M059J (cell line): ENCODE results near the gene NFATC2. TPM values are rescaled to one million over a fixed set of nuclear protein-coding genes. Genes with fewer than 3 reads are reported as not detected.
"Not testable (repeated sequence)": the region's sequence is repeated elsewhere in the genome, so short reads cannot be mapped to it uniquely, and the experiment has no call there.

Source experiments
- DNase-seq: peaks from one replicate; pipeline ENCODE4 v3.0.0-alpha.2; 2012; ENCODE audit warnings: low read depth
- total RNA-seq: library from RNA; depleted of rRNA; stranded (reverse); fragments of >200 nt; shearing (Covaris generic); gene quantifications from 2 replicates; pipeline ENCODE4 v1.2.3, GENCODE V29; 2014

NFATC2 gene
- total RNA-seq, 1 experiment from 2014 or later = 0.25 TPM

- not testable (repeated sequence) for DNase-seq
Measured at GRCh38 chr20:51568533-51568932, 26.0 kb upstream of the NFATC2 start.

DNA sequence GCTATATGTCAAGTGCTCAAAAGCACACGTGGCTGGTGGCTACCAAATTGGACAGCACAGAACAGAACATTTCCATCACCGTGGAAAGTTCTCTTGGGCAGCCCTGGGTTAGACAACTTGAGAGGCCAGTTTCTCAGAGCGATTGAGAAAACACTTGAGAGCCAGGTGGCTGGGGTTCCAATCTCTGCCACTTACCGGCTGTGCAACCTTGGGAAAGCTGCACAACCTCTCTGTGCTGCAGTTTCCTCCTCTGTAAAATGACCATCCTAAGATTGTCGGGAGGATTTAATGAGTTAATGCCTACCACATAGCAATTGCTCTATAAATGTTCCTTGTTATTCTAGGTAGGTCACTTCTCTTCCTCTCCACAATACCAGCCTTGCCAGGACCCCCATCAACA, 25.1 kb upstream of the NFATC2 start:
- no peak for DNase-seq

DNA sequence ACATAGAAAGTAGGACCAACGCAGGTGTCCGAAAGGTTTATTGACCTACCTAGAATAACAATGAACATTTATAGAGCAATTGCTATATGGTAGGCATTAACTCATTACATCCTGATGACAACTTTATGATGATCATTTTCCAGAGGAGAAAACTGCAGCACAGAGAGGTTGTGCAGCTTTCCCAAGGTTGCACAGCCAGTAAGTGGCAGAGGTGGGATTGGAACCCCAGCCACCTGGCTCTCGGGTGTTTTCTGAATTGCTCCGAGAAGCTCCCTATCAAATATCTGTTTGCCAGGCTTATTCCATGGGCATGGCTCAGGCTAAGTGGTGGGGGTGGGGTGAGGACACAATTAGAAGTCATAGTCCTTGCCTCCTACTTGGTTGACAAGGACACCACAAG, 24.1 kb upstream of the NFATC2 start:
- DNase-seq = no peak

DNA sequence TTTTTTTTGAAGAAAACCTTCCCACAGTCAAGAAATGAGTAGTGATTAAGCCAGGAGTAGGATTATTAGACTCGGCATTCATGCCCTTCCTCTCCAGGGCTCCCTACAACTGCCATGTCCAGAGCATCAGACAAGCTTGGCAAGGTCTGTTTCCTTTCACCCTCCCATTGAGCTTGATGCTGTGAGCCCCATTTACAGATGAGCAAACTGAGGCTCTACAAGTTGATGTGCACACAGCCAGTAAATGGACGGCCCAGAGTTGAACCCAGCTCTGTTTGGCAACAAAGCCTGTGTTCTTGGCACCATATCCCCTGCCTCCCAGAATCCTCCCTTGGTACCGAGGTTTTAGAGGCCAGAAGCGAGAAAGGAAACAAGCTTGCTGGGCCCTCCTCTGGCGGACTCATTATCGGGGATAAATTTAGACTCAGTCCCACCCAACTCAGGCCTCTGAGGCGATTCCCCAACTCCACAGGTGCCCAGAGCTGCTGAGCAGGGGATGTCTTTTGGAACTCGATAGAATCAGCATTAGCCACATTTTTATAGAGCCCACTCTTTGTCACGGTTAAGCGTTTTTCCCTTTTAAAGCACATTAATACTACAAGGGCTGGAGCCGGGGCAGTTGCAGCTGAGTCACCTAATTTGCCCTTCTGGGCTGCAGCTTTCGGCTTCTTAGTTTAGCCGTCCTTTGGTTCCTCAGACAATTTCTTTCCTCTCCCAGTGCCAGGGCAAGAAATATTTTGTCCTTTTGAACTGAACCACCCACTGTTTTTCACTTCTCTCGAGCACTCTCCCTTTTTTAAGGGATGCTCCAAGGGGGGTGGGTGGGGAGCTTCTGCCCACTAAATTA, 23.0 kb upstream of the NFATC2 start:
- peak; percentile 86 for DNase-seq

DNA sequence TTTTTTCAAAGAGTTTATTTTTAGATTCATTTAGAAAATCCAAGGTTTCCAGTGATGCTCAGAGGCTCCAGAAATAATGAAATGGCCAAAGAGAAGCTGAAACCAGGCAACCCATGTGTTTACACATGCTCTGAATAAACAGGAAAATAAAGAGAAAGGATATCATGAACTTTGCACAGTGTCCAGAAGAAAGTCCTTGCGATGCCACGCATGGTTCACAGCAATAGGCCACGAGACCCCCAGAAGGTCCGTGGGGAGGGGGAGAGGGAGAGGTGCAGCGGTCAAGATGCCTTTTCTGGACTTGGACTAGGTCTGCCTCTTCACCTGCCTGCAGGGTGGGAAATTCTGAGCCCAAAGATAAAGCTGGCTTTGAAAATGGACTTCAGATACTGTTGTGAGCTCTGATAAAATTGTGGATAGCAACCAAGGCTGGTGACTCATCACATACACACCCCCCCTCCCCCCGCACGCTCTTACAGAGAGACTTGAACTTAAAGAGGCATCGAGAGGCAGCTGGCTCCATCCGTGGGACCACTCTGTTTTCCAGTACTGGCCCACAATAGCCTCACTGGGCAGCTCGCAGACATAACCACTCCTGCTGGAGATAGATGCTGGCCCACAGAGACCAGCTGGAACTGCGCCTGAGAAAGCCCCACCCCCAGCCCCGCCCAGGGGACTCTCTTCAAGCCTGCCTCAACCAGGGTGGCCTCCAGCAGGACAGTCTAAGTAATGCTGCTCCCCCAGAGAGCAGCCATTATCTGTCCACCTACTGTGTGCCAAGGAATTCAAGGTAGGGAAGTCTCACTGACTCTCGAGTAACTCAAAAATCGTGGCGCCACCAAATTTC, 21.2 kb upstream of the NFATC2 start:
- DNase-seq = peak; percentile 96

- no peak for DNase-seq
Measured at GRCh38 chr20:51563174-51563485, 20.6 kb upstream of the NFATC2 start.

- DNase-seq = peak; percentile 99
Measured at GRCh38 chr20:51562332-51563173, 20.0 kb upstream of the NFATC2 start.

GRCh38 chr20:51562027-51562331, 19.5 kb upstream of the NFATC2 start:
- no peak for DNase-seq

- peak; percentile 47 for DNase-seq
Measured at GRCh38 chr20:51560550-51561307, 18.2 kb upstream of the NFATC2 start.

DNA sequence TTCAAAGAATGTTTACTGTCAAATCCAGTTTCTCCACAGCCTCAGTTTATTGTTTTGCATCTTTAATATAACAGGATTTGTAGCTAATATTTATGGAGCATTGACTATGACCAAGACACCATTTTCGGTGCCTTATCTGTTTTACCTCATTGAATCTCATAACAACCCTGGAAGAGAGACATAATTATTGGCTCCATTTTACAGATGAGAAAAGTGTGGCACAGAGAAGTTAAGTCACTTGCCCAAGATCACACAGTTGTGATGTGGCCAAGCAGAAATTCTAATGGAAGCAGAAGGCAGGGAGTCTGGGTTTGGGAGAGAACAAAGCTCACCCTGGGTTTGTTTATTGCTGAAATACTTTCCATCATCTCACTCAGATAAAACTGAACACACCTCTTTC, 17.5 kb upstream of the NFATC2 start:
- no peak for DNase-seq

- peak; percentile 87 for DNase-seq
Measured at GRCh38 chr20:51554538-51555165, 12.1 kb upstream of the NFATC2 start.

DNA sequence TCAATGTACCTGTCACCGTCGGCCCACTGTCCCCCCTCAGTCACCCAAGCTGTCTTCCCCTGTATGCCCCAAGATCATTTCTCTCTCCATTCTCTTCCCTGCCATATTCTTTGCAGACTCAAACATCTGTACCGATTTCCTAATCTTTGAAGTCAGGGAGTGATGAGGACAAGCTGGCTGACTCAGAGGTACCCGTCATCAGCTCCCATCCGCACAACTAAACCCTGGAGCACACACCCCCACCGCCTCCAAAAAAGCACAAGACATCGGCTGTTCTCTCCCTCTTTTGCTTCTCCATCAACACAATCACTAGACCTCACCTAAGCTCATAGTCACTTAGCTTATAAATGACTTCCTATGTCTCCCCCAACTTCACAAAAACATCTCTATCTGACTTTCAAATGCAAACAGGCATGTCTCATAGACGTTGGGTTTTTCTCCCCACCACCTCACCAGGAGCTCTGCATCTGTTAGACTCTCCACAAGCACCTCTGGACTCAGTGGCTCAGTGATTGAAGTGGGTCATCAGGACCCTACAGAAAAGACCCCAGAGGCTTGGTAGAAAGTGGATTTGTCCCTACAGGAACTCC, 11.5 kb upstream of the NFATC2 start:
- no peak for DNase-seq

- no peak for DNase-seq
Measured at GRCh38 chr20:51551186-51551585, 8.7 kb upstream of the NFATC2 start.

DNA sequence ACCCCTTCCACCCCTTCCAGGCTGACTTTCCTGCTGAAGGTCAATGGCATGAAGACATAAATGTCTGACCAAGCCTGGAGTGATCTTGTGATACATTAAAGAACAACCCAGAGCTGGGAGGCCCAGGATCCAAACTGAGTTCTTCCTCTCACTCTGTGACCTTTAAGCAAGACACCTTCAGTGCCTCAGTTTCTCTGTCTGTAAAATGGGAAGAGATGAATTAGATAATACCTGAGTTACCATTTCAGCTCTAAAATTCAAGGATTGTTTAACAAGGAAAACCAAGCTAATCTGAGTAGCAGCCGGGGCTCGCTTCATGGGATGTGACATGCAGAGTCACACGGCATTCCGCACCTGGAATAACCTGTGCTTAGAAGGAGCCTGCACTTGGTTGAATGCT, 7.0 kb upstream of the NFATC2 start:
- no peak for DNase-seq

GRCh38 chr20:51547951-51548350, 5.4 kb upstream of the NFATC2 start:
- no peak for DNase-seq

DNA sequence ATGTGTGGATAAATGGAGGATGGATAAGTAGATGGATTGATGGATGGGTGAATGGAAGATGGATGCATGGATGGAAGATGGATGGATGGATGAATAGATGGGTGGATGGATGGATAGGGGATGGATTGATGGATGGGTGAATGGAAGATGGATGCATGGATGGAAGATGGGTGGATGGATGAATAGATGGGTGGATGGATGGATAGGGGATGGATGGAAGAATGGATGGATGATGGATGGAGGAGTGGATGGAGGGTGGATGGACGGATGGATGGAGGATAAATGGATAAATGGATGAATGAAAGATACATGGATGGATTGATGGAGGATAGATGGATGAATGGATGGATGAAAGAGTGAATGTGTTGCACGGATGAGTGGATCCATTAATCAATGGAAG, 3.0 kb upstream of the NFATC2 start:
- no peak for DNase-seq

DNA sequence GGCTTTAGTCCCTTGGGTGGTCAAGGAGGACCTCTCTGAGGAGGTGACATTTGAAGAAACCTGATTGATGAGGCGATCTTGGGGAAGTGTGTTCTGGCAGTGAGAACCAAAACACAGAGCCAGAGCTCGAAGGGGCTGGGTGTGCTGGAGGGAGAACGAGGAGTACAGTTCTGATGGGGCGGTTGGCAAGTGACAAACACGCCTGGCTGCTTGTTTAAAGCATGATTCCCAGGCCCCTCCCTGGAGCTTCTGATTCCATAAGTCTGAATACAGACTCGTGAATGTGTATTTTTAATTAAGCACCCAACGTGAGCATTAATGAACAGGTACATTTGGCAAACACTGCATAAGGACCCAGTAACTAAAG, 886 bp upstream of the NFATC2 start:
- DNase-seq = no peak

GRCh38 chr20:51542033-51542570, 417 bp downstream of the NFATC2 start:
- no peak for DNase-seq

DNA sequence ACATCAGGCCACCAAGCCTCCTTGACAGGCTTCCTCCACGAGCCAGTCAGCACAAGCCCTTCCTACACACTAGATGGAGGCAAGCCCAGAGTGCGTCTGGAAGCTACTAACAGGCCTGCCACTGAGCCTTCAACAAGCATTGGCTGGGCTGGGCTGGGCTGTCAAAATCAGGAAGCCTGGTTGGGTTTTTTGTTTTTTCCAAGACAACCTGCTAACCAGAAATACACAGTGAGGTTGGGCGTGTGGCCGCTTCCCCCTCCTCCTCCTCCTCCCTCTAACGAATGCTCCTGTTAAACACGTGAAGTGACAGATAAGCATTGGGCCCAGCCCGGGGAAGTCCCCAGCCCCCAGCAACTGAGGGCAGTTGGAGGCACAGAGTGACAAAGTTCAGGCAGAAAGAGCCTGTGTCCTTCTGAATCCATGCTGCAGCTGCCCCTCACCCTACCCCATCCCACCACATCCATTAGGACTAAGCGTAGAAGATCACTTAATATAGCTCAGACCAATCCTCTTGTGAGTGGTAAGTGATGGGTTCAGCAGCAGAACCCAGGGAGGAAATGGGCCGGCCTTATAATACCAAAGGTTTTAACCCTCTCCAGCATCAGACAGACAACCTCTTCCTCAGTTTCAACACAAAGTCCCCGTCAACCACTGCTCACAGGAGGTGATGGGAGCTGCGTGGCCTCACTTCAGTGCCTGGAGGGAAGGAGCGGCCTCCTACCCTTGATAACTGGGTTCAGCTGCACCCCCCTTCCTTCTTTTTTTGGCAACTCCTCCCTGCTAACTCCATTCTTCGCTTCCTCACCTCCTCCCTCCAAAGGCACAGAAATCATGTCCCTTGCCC, 1.1 kb downstream of the NFATC2 start:
- DNase-seq = peak; percentile 37

- DNase-seq = no peak
Measured at GRCh38 chr20:51540580-51540979, 1.9 kb downstream of the NFATC2 start.
